Measurements from ENCODE around the gene METAP2.
A peak's percentile ranks its signal among the peaks of the same experiment; 100 is the strongest.

The METAP2 gene

GRCh38 chr12:95470300-95470699 is 3.7 kb upstream of the METAP2 start:
- TF ChIP-seq CTCF (conservative IDR thresholded peaks at IDR 0.05): no peak

GRCh38 chr12:95473231-95473883 is 595 bp upstream of the METAP2 start:
- peak overlapping the region; percentile 96 for H3K27ac ChIP-seq
- no peak for TF ChIP-seq CTCF (conservative IDR thresholded peaks at IDR 0.05)

More at GRCh38 chr12:95470300-95470699, 3.7 kb upstream of the METAP2 start:
- peak overlapping the region; percentile 96 for H3K27ac ChIP-seq

- no peak for TF ChIP-seq CTCF (conservative IDR thresholded peaks at IDR 0.05)
Observed at GRCh38 chr12:95474660-95474958, 657 bp downstream of the METAP2 start.

GRCh38 chr12:95480230-95480629 is 6.3 kb downstream of the METAP2 start:
- TF ChIP-seq CTCF (conservative IDR thresholded peaks at IDR 0.05): no peak
- 0 out of 2 replicates have a peak overlapping the region, but pooled peaks have one; percentile 7 for H3K27ac ChIP-seq

More at GRCh38 chr12:95474660-95474958, 657 bp downstream of the METAP2 start:
- H3K27ac ChIP-seq: peak overlapping the region; percentile 96

DNA sequence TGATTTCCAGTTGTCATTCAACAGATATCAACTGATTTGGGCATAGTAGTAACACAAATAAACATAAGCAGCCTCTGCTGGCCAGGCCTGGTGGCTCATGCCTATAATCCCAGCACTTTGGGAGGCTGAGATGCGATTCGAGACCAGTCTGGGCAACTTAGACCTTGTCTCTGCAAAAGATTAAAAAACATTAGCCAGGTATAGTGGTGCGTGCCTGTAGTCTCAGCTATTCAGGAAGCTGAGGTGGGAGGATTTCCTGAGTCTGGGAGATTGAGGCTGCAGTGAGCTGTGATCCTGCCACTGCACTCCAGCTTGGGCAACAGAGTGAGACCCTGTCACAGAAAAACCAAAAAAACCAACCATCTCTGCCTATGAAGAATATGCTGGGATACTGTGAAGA is 7.1 kb downstream of the METAP2 start:
- H3K27ac ChIP-seq: peak overlapping the region; percentile 10; the same call in 1 of the 2 replicates
- no peak for TF ChIP-seq CTCF (conservative IDR thresholded peaks at IDR 0.05)

DNA sequence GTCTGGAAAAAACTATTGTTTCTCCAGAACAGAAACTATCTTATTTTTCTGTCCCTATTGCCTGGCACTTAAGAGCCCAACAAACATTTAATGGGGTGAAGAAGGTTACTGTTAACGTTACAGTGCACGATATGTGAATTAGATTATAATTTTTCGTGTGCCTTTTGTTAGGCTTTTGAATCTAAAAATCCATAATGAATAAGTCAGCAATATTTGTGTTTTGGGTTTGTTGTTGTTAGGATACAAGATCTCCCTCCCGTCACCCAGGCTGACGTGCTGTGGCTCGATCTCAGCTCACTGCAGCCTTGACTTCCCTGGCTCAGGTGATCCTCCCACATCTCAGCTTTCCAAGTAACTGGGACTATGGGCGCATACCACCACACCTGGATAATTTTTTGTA is 7.9 kb downstream of the METAP2 start:
- H3K27ac ChIP-seq: no peak overlapping the region
- TF ChIP-seq CTCF (conservative IDR thresholded peaks at IDR 0.05): no peak

GRCh38 chr12:95482564-95482963 is 8.6 kb downstream of the METAP2 start:
- peak overlapping the region; percentile 62; the same call in 1 of the 2 replicates for H3K27ac ChIP-seq

GRCh38 chr12:95484524-95484923 is 10.6 kb downstream of the METAP2 start:
- TF ChIP-seq CTCF (conservative IDR thresholded peaks at IDR 0.05): no peak

More at GRCh38 chr12:95484524-95484923, 10.6 kb downstream of the METAP2 start:
- H3K27ac ChIP-seq: peak overlapping the region; percentile 62

Data from VCaP (cell line).